Activated CD4-positive, CD25-positive, alpha-beta regulatory T cell treated with anti-CD3 and anti-CD28 coated beads, Interleukin-2, amount 50 U/mL, for 24 hours (primary cell): ENCODE measurements around the gene NR2E3.

Experiments
- ATAC-seq, 2 donors: fragments of 150-1000 bp; cut with Tn5 transposase; one replicate each; pipeline ENCODE4 v1.10.0; 2021; ENCODE audit warnings: mild to moderate bottlenecking in 1 of 2, moderate library complexity in 1 of 2

Gene NR2E3

GRCh38 chr15:71810256-71811035 is at the start of gene NR2E3:
TSS of gene NR2E3 (plus strand) at chr15:71810554. CDS start at chr15:71810744, 190 bp downstream.
- no peak for ATAC-seq

- ATAC-seq: no peak
Observed at GRCh38 chr15:71760852-71761251, 49.5 kb upstream of the NR2E3 start.

GRCh38 chr15:71761649-71762048 is 48.7 kb upstream of the NR2E3 start:
- no peak for ATAC-seq

- ATAC-seq: no peak
Observed at GRCh38 chr15:71768184-71768583, 42.2 kb upstream of the NR2E3 start.

GRCh38 chr15:71773206-71773859 is 37.0 kb upstream of the NR2E3 start:
- ATAC-seq: no peak

- no peak for ATAC-seq
Observed at GRCh38 chr15:71775856-71776255, 34.5 kb upstream of the NR2E3 start.

- no peak for ATAC-seq
Observed at GRCh38 chr15:71776304-71776703, 34.0 kb upstream of the NR2E3 start.

GRCh38 chr15:71777216-71777943 is 33.0 kb upstream of the NR2E3 start:
- no peak for ATAC-seq

- ATAC-seq: no peak
Observed at GRCh38 chr15:71779073-71779797, 31.1 kb upstream of the NR2E3 start.

- peak in 1 of 2 donors; percentile 43 for ATAC-seq
Observed at GRCh38 chr15:71780115-71780976, 30.0 kb upstream of the NR2E3 start.

- ATAC-seq: no peak
Observed at GRCh38 chr15:71781179-71781964, 29.0 kb upstream of the NR2E3 start.

GRCh38 chr15:71781965-71782265 is 28.4 kb upstream of the NR2E3 start:
- no peak for ATAC-seq

- no peak for ATAC-seq
Observed at GRCh38 chr15:71782422-71783165, 27.8 kb upstream of the NR2E3 start.

- ATAC-seq: no peak
Observed at GRCh38 chr15:71784719-71785118, 25.6 kb upstream of the NR2E3 start.

GRCh38 chr15:71785996-71786395 is 24.4 kb upstream of the NR2E3 start:
- no peak for ATAC-seq

- no peak for ATAC-seq
Observed at GRCh38 chr15:71786673-71787072, 23.7 kb upstream of the NR2E3 start.

- no peak for ATAC-seq
Observed at GRCh38 chr15:71788646-71789579, 21.4 kb upstream of the NR2E3 start.

GRCh38 chr15:71789616-71790015 is 20.7 kb upstream of the NR2E3 start:
- no peak for ATAC-seq

GRCh38 chr15:71790081-71790480 is 20.3 kb upstream of the NR2E3 start:
- no peak for ATAC-seq
